GM18519 (cell line): Measurements from ENCODE around the gene PICK1.

Experiments
- ATAC-seq: cut with Tn5 transposase; IDR thresholded peaks from one replicate; pipeline ENCODE4 v1.9.1; 2021; ENCODE audit warnings: mild to moderate bottlenecking, moderate library complexity; ENCODE audit not compliant: unreplicated experiment, low FRiP score

The PICK1 gene

DNA sequence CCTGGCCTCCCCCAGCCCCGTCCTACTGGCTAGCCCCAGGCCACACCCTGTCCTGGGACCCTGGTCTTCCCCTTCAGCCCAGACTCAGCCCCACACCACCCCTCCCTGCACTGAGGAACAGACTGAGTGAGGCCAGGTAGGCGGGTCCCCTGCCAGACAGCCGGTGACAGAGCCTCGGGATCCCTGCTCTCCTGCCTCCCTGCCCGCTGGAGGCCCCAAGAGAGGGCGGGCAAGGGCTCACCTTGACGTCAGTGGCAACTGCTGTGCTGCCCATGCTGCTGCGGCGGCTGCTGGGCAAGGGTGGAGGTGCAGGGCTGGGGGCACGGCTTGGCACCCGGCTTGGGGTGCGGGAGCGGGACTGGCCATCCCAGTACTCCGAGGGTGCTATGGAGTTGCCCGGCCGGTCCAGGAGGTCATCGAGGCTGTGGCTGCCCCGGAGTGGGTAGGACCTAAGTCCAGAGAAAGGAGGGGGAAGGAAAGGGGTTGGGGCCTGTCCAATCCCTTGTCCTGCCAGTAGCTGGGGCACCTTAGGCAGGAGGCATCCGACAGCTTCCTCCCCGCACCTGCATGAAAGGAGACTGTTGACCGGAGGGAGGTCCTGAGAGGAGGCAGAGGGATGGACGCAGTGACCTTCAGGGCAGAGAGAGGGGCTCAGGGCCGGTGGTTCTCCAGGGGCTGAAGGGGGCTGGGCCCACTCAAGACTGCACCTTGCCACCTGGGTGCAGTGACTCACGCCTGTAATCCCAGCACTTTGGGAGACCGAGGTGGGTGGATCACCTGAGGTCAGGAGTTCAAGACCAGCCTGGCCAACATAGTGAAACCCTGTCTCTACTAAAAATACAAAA is 29.0 kb downstream of the PICK1 start:
- ATAC-seq = no peak

DNA sequence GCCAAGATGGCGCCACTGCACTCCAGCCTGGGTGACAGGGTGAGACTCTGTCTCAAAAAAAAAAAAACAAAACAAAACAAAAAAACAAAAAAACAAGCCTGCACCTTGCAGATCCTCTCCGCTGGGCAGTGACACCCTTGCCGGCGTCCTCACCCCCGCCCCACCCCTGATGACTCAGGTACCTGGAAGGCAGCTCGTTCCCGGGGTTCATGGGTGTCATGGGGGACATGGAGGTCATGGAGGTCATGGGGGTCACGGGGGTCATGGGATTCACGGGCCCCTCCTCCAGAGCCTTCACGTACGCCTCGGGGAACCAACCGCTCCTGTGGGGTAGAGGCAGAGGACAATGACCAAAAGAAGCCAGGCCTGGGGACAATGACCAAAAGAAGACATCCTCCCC is 29.7 kb downstream of the PICK1 start:
- no peak for ATAC-seq

DNA sequence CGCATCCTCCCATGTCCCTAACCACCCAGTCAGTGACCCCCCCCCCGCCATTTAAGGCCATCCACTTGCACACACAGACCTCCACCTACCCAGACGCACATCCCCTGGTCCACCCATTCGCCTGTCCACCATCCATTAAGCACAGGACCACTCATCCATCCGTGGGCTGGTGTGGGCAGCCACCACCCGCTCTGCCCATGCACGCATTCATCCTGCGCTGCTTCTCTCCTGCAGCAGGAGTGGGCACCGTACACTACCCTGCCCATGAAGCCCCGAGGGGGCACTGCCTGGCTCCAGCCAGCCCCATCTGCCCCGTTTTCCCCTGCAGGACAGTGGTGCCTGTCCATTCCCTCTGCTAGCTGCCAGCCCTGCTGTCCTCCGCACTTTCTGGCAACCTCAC is 30.7 kb downstream of the PICK1 start:
- ATAC-seq = no peak

DNA sequence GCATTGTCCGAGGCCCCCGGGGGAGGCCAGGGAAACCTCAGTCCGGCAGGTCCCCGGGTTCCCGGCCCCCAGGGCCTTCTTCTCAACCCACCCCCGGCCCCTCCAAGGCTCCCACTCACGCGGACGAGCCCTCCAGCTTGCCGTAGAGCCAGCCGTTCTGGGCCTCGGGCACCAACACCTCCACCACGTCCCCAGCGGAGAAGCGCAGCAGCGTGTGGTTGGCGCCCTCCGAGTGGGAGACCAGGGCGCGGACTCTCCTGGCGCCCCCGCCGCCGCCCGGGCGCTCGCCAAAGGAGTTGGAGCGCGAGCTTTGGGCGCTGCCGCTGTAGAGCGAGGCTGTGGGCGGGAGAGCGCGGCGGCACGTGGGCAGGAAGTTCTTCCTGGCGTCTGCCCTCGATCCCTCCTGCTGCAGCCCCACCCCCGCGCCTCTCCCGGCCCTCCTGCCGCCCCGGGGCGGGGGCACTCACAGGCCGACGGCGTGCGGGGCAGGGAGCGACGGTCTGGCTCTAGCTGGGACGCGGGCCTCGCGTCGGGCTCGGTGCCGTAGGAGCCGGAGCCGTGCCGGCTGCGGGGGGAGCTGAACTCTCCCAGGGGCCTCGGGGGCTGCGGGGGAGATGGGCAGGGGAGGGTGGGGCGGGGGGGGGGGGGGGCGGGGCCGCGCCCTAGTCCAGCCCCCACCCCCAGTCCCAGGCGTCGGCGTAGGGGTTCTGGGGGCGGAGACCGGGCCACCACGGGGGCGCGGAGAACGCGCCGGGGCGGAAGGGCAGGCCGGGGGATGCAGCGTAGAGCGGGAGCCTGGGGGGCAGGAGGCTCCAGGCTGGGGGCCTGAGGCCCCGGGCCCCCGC is 31.6 kb downstream of the PICK1 start:
- no peak for ATAC-seq

DNA sequence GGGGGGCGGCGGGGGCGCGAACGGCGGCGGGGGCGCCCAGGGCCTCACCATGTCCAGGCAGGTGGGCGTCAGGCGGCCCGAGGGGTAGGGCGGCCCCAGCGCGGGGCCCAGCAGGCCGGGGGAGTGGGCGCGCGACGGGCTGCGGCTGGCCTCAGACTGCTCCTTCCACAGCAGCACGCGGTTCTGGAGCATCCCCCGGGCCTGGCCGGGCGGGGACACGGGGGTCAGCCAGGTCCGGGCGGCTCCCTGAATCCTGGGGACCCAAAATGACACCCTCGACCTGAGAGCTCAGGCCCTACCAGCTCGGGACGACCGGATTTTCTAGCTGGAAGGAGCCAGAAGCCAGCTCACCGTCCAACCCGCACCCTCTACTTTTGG is 32.3 kb downstream of the PICK1 start:
- ATAC-seq = no peak

DNA sequence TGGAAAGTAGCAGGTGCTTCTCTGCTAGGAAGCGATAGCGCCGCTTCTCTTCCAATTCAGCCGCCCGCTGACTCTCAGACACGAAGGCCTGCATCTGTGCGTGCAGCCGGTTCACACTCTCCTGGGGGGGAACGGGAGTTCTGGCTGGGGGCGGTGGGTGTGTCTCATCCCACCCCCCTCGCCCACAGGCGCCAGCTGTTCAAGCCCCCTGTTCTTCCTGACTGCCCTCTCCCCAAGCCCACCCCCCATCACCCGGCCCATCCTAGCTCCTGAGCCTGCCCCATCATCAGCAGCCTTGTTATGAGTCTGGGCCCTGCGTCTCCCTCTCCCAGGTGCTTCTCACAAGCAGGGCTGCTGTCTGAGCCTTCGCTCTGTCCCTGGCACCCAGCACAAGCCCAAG is 39.9 kb downstream of the PICK1 start:
- ATAC-seq = no peak

DNA sequence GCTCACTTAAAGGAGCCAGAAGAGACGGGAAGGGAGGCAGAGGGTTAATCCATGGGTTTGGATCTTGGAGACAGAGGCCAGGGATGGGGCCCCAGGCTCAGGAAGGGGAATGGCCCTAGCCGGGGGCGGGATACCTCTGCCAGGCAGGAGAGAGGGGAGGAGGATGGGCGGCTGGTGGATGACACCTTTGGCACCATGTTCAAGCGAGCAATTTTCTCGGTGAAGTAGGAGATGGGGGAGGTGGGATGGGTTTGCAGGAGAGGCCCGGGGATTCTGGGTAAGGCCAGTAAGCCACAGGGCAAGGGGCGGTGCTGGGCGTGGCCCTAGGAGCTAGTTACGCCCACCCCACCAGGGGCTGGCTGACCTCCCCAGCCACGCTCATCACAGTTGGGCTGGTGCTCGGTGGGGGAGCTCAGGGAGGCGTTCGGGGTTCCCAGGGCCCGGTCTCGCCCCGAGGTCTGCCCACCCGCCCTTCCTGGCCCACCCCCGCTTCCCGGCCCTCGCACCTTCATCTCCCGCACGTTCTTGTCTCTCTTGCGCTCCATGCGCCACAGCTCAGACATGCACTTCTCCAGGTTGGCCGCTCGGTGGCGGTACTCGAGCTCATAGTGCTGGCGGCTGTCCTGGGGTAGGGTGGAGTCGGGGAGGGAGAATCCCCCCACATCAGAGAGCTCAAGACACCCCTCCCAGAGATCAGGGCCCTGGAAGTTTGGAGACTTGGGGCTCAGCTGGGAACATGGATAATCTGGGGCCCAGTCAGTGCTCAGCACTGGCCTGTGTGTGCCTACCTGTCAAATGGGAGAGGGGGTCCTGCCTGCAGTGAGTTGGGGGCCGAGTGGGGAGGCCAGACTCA is 40.6 kb downstream of the PICK1 start:
- no peak for ATAC-seq

DNA sequence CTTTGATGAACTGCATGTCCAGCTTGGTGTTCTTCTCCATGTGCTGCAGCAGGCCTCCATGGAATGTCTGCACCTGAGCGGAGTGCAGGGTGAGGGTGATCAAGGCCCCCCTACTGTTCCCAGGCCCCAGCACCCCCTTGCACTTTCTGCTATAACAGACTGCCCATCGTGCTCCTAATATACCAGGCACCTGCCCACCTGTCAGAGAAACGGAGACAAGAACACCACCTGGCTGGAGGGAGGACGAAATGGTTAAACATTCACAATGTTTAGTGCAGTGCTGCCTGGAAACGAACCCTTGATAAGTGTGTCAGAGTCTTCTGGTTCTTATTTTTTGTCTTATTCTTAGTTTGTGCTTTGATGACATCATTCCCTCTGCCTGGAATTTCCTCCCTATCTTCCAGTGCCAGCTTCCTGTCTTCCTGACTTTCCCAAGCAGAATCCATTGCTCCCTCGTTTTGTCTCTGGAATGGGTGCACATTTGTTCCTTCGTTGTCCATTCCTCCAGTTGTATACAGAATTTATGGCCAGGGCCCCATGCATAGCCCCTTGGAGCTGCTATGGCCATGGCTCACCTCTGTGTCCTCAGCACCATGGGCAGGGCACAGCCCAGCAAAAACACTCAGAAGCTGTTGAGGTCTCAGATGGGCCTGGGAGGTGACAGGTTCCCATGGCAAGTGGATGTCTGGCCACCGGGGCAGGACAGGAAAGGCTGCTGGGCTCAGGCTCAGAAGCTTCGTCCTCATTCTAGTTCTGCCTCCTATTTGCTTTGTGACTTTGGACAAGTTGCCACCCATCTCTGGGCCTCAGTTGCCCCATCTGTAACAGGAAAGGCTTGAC is 41.4 kb downstream of the PICK1 start:
- ATAC-seq = no peak

DNA sequence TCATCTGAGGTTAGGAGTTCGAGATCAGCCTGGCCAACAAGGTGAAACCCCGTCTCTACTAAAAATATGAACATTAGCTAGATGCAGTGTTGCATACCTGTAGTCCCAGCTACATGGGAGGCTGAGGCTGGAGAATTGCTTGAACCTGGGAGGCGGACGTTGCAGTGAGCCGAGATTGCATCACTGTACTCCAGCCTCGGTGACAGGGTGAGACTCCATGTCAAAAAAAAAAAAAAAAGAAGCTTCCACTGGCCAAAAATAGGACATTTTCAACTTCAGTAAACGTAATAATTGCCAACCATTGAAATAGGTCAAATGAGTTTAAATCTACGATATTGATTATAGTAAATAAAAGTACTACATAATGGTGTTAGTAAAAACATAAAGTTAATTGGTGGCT is 46.4 kb downstream of the PICK1 start:
- no peak for ATAC-seq

DNA sequence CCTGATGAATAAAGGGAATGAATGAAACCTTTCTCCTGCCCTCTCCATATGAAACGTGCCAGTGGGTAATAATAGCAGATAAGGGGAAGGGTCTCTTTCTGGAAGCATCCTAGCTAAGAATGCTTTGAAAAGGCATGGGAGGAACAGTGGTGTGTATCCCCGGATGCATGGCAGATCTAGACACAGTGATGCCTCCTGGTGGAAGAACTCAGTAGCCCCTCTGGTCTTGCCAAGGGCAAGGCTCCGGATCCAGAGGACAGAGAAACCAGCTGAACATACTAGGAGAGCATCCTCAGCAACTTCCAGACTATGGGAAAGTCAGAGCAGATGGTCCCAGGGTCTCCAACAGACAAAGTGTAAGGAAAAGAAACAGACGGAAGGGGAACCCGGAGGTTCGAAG is 46.9 kb downstream of the PICK1 start:
- ATAC-seq = no peak

DNA sequence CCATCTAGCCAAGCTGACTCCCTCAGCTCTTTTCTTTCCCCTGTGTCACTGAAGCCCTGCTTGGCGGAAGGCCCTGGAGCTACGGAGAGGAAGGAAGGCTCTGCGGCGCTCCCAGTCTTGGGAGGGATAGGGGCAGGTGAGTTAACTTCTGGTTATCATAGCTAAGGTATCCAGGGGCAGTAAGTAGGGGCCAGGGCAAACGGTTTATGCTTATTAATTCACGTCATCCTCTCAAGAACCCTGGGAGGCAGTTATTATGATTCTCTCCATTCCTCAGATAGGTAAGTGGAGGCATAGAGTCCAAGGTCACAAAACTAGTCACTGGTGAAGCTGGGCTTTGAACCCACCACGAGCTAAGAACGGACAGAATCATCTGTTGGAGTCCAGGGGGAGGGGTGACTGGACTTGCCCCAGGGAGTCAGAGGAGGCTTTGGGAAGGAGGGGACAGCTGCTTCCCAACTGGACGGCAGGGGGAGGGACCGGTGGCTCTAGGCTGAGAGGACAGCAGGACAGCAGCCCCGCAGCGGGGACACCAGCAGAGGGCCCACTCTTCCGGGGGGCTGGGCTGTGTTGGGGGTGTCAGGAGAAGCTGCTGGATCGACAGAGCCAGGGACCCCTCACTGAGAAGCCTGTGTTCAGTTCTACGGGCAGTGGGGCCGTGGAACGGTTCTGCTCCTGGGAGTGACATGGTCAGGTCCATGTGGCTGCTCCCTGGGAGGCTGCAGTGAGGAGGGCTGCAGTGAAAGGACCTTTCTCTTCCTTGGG is 49.8 kb downstream of the PICK1 start:
- ATAC-seq = no peak

DNA sequence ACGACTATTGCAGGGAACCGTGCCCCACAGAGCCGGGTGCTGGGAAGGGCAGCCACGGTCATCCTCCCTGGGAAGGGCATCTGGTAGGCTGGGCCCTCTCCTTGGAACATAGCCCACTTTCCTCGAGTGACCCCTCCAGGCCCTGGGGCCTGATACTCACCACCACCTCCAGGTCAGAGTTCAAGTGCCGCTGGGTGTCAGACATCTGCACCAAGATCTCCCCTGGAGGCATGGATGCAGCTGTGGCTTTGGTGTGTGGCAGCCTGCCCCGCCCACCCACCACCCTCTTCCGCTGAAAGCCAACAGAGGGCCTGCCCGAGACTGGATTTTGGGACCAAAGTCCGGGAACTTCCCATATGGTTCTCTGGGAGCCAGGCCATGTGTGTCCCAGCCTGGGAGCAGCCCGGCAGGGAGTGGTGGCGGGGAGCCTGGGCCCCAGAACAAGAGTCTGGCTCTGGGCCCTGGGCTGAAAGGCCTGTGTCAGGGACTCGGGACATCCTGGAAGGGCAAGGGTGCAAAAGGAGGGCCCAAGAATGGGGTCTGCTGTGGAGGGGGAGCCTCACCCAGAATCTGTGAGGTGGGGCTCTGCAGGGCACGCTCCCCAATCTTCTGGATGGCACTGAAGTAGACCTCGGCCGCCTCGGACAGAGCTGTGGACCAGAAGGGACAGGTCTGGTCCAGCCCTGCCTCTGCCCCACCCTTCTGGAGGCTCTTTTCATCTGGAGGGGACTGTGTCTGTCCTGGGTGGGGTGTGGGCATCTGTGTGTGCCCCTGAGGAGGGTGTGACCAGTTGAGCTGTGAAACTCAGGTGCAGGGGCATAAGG is 50.7 kb downstream of the PICK1 start:
- no peak for ATAC-seq

DNA sequence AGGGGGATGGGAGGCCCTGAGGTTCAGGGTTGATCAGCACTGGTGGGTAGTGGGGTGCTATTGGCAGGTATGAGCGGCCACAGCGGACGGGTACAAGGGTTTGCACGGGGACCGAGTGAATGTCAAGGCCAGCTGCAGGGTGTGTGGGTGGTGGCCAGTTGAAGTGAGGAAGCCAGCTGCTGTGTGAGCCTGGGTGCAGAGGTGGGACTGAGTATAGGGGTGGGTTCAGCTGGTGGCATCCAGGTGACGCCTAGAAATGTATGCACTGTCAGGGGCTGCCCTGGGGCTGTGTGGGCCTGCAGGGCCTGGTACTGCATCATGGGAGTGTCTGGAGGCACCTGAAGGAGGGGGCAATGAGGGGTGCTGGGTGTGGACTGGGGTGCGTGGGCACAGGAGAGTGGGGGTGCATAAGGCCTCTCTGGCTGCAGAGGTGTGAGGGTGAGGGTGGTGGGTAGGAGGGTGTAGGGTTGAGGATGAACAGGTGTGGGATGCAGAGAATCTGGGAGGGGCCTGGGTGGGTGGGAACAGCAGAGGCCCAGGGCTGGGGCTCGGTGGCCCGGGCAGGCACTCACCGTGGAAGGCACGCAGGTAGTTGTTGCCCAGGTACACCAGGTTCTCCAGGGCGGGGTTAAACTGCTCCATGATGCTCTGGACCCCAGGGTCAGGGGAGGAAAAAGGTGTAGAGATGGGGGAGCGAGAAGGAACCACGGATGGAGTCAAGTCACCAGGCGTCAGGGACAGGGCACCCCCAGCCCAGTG is 51.5 kb downstream of the PICK1 start:
- ATAC-seq = no peak

DNA sequence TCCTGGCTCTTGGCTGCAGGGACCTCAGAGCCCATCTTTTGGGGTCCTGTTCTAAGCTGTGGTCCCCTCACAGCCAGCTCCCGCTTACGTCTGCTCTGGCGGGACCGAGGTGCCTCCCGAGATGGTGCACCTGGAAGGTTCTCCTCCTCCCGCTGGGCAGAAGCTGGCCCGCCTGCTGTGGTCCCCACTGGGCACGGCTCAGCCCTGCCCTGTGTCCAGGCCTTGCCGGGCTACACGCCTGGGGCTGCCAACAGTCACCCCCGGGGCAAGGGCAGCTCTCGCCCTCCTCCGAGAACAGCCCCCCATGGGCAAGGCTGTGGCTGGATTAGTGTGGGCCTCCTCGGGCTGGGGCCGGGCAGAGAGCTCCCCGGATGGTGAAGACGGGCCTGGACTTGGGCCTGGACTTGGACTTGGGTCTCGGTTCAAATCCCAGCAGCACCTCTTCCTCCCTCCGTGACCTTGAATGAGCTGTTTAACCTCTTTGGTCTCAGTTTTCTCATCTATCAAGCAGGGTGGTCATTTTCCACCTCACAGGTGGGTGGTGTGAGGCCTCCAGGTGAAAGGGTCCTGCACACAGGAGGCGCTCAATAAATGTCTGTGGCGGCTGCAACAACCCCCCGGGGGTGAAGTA is 52.3 kb downstream of the PICK1 start:
- no peak for ATAC-seq

DNA sequence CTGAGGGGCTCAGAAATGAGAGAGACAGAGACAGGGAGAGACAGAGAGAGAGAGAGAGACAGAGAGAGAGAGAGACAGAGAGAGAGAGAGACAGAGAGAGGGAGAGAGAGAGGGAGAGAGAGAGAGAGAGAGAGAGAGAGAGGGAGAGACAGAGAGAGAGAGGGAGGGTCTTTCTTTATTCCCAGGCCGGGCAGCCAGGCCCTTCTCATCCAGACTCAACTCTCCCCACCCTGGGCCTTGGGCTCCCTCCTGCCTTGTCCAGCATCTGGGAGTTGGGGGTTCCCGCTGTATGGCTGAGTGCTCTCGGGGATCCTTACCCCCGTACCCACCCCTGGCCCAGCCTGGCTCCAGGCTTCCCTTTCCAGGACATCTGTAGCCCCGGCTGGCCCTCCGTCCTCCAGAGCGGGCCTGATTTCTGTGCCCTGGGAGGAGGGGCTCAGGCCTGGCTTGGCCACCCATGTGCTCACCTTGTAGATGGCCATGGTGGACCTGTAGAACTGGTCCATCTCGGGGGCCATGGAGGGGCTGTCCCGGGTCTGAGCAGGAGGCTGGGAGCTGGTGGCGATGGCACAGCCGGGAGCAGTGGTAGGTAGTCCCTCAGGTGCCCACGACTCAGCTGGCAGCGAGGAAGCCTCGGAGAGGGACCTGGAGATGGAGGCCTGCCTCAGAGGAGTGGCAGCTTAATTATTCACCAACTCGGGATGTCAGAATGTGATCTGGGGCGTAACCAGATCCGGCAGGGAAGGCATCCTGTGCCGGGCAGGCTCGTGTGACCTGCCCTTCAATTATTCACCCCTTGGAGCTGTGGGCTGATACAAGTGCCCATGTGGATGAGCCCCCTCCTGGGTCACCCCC is 53.0 kb downstream of the PICK1 start, which contains the start of gene BAIAP2L2:
Gene BAIAP2L2 (minus strand): TSS at position 677 of the 855 bp plus-strand sequence. CDS start 159 bp downstream, at position 518.
- ATAC-seq = no peak
